Measurements from ENCODE around the gene KIAA1671.
A peak's percentile ranks its signal among the peaks of the same experiment; 100 is the strongest.

Gene KIAA1671

DNA sequence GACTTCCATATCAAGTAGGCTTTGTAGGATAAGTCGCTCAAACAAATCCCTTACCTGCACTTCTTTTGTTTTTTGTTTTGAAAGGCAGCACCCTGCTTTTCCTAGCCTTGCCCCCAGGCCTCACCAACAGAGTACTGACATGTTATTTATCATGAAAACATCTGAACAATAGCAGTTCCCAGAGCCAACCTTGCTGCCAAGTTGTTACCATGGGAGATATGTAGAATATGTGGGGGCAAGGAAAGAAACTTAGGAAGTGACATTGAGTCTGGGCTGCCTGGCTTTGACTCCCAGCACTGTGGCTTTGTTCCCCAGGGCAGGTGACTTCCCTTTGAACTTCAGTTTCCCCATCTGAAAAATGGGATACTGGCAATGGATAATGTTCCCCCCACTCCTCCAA, 193.8 kb downstream of the KIAA1671 start:
- H3K27ac ChIP-seq, result no peak overlapping the region
- TF ChIP-seq, protein P1, sequence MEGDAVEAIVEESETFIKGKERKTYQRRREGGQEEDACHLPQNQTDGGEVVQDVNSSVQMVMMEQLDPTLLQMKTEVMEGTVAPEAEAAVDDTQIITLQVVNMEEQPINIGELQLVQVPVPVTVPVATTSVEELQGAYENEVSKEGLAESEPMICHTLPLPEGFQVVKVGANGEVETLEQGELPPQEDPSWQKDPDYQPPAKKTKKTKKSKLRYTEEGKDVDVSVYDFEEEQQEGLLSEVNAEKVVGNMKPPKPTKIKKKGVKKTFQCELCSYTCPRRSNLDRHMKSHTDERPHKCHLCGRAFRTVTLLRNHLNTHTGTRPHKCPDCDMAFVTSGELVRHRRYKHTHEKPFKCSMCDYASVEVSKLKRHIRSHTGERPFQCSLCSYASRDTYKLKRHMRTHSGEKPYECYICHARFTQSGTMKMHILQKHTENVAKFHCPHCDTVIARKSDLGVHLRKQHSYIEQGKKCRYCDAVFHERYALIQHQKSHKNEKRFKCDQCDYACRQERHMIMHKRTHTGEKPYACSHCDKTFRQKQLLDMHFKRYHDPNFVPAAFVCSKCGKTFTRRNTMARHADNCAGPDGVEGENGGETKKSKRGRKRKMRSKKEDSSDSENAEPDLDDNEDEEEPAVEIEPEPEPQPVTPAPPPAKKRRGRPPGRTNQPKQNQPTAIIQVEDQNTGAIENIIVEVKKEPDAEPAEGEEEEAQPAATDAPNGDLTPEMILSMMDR (conservative IDR thresholded peaks at IDR 0.05), result no peak
- no peak for TF ChIP-seq ZFX (IDR thresholded peaks at IDR 0.05)

DNA sequence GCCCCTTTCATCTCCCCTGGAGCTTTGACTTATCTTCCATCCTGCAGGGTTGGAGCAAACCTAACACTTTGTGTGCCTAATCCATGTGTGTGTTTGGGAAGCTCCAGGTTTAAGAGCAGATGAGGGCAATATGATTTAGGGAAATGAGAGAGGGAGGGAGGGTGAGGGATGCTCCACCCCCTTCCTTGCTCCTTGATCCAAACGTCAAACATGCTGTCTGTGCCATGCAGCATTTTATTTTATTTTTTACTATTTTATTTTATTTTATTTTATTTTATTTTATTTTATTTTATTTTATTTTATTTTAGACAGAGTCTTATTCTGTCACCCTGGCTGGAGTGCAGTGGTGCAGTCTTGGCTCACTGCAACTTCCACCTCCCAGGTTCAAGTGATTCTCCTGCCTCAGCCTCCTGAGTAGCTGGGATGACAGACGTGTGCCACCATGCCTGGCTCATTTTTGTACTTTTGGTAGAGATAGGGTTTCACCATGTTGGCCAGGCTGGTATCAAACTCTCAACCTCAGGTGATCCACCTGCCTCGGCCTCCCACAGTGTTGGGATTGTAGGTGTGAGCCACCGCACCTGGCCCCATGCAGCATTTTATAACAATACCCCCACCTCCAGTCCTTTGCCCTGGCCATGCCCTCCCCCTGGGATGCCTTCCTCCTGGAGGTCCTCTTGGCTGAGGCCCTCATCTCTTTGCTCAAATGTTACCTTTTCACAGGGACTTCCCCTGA, 194.6 kb downstream of the KIAA1671 start:
- H3K27ac ChIP-seq, result peak overlapping the region; percentile 51; the same call in 1 of the 2 replicates
- TF ChIP-seq, protein P1 (conservative IDR thresholded peaks at IDR 0.05), result no peak
- no peak for TF ChIP-seq ZFX (IDR thresholded peaks at IDR 0.05)

DNA sequence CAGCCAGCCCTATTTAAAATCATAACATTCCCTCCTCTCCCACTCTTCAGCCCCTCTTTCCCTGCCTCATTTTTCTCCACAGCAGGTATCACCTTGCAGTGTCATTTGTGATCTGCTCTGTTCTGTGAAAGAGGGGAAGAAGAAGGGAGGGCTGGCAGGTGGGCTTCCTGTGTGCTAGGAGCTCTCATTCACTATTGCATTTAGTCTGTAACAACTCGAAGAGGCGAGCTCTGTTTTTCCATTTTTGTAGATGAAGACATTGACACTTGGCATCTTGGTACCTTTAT, 195.1 kb downstream of the KIAA1671 start:
- H3K27ac ChIP-seq, result peak overlapping the region; percentile 51
- TF ChIP-seq, protein P1 (conservative IDR thresholded peaks at IDR 0.05), result no peak
- no peak for TF ChIP-seq ZFX (IDR thresholded peaks at IDR 0.05)

DNA sequence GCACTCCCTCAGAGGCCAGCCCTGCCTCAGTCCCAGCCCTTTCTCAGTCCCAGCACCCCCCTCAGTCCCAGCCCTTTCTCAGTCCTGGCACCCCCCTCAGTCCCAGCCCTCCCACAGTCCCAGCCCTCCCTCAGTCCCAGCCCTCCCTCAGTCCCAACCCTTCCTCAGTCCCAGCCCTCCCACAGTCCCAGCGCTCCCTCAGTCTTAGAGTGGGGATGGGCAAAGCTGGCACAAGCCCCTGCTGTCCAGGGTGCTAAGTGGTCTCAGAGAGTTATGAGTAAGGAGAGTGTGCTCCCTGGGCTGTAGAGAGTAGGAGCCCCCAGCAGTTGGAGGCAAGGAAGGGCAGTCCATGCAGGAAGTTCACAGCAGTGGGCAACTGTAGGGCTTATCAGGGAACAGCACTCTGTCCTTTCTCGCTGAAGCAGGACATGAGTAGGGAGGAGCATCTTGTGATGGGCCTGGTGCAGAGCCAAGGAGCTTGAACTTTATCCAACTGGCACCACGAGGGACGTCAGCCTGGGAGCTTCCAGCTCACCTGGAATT, 195.7 kb downstream of the KIAA1671 start:
- peak overlapping the region; percentile 51 for H3K27ac ChIP-seq
- TF ChIP-seq ZFX (IDR thresholded peaks at IDR 0.05), result no peak
- TF ChIP-seq, protein P1 (conservative IDR thresholded peaks at IDR 0.05), result no peak

DNA sequence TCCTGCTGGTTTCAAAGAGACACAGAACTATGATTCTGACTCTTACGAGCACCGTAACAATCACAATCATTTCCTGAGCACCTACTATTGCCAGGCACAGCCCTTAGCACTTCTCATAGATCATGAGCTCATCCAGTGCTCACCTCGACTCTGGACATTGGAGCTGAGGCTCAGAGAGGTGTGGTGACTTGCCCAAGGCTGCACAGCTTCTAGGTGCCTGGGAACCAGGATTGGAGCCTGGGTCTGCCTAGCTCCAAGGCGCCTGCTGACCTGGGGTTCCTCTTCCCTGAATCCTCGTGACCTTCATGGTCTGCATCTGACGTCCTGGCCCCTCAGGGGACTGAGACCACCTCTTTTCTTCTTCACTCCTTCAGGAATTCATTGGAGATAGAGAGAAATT, 196.5 kb downstream of the KIAA1671 start:
- TF ChIP-seq, protein P1 (conservative IDR thresholded peaks at IDR 0.05), result no peak
- TF ChIP-seq ZFX (IDR thresholded peaks at IDR 0.05), result no peak
- H3K27ac ChIP-seq, result peak overlapping the region; percentile 51

DNA sequence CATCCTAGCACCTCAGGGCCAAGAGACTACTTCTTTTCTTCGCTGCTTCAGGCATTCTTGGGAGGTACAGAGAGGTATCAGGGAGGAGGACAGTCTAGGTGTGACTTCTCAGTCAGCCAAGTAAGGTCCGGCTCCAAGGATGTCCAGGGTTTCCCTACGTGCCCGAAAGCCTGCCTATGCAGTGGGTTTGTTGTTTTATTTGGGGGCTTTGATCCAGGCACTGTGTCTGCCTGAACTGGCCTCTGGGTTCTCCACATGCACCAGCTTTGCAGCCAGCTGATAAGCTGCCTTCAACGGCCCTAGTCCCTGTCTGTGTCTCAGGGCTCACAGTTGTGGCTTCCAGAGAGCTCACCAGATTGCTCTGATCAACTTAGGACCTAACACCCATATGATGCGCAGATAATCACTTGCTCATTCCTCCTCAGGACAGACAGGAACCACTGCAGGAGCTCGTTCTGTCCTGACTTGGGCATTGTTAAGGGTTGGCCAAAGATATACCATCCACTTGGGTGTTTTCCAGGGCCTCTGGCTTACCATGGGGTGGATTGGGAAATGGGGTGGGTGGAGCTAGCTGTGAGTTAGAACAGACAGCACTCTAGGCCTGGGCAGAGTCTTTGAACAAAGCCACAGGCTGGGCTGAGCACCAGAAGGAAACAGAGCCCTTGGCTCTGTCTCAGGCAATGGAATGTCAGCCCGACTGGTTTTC, 201.6 kb downstream of the KIAA1671 start:
- TF ChIP-seq ZFX (IDR thresholded peaks at IDR 0.05), result no peak
- TF ChIP-seq, protein P1 (conservative IDR thresholded peaks at IDR 0.05), result no peak
- peak overlapping the region; percentile 66 for H3K27ac ChIP-seq

DNA sequence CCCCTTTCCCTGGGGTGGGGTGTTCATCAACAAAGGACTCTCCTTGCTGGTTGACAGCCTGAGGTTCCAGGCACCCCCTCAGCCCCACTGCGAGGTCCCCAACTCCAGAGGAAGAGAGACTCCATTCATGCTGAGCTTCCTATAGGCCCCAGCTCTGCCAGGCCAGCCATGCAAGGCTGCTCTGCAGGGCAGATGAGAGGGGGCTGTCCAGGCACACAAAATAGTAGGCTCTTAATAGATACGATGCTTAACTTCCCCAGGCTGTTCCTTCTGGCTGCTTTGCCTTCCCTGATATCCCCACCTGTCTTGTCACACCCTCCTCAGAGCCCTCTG, 202.1 kb downstream of the KIAA1671 start:
- H3K27ac ChIP-seq, result peak overlapping the region; percentile 66
- TF ChIP-seq, protein P1 (conservative IDR thresholded peaks at IDR 0.05), result no peak
- TF ChIP-seq ZFX (IDR thresholded peaks at IDR 0.05), result no peak
